PC-3 (cell line): Measurements from ENCODE around the gene TRPM8. TPM values are rescaled to one million over a fixed set of nuclear protein-coding genes. Genes with fewer than 3 reads are reported as not detected.

Experiments
- ATAC-seq: fragments of 200-7000 bp; cut with Tn5 transposase; 2 replicates; pipeline ENCODE4 v1.9.1; 2020; ENCODE audit warnings: mild to moderate bottlenecking, moderate library complexity
- BruUV-seq: library from RNA; stranded (reverse); fragments of 400-500 nt; replicated peaks from 2 replicates; lab custom pipeline; 2021; lab: Mats Ljungman, UMichigan
- CTCF ChIA-PET: fragments of 300-600 bp; sonication (Branson Sonifier 250); formaldehyde crosslinking; loops from one replicate; lab custom pipeline; 2022; ENCODE audit warnings: antibody characterized with exemption; lab: Charles Lee
- POLR2A ChIA-PET: fragments of 300-600 bp; sonication (Branson Sonifier 250); formaldehyde crosslinking; loops from one replicate; lab custom pipeline; 2022; ENCODE audit warnings: antibody characterized with exemption; ENCODE audit not compliant: unreplicated experiment; lab: Charles Lee
- DNase-seq: peaks from one replicate; pipeline ENCODE4 v3.0.0-alpha.2; 2015
- H2AFZ ChIP-seq: fragments of 300-600 bp; sonication (generic); 2 replicates; pipeline ENCODE4 v1.6.0; 2016; ENCODE audit warnings: antibody characterized with exemption, low read length
- H3F3A ChIP-seq: fragments of 300-600 bp; sonication (generic); one replicate; pipeline ENCODE4 v1.6.0; 2017; ENCODE audit warnings: antibody characterized with exemption, low read length, control low read depth, mild to moderate bottlenecking; ENCODE audit not compliant: unreplicated experiment
- H3K27ac ChIP-seq: fragments of 300-600 bp; sonication (generic); 2 replicates; pipeline ENCODE4 v1.5.1; 2016; ENCODE audit warnings: mild to moderate bottlenecking, low read length
- H3K27me3 ChIP-seq: fragments of 300-600 bp; sonication (generic); 2 replicates; pipeline ENCODE4 v1.6.1; 2016; ENCODE audit warnings: low read length, mixed read lengths
- H3K36me3 ChIP-seq: fragments of 300-600 bp; sonication (generic); 2 replicates; pipeline ENCODE4 v1.6.1; 2016; ENCODE audit warnings: low read depth, mixed run types, low read length, mixed read lengths
- H3K4me1 ChIP-seq: fragments of 300-600 bp; sonication (generic); 2 replicates; pipeline ENCODE4 v1.5.1; 2016; ENCODE audit warnings: low read length; ENCODE audit not compliant: insufficient read depth
- H3K4me2 ChIP-seq: fragments of 300-600 bp; sonication (generic); 2 replicates; pipeline ENCODE4 v1.6.0; 2016; ENCODE audit warnings: low read length
- H3K4me3 ChIP-seq: fragments of 300-600 bp; sonication (generic); 2 replicates; pipeline ENCODE4 v1.5.1; 2016; ENCODE audit warnings: mild to moderate bottlenecking, low read length, mixed read lengths
- H3K79me2 ChIP-seq: fragments of 300-600 bp; sonication (generic); 2 replicates; pipeline ENCODE4 v1.6.1; 2017; ENCODE audit warnings: low read length, mixed read lengths
- H3K9ac ChIP-seq: fragments of 300-600 bp; sonication (generic); 2 replicates; pipeline ENCODE4 v1.6.0; 2016; ENCODE audit warnings: mild to moderate bottlenecking, low read length
- H3K9me2 ChIP-seq: fragments of 300-600 bp; sonication (generic); replicated peaks from 2 replicates; pipeline ENCODE4 v1.6.1; 2016; ENCODE audit warnings: mixed run types, low read length, mixed read lengths
- H3K9me3 ChIP-seq: fragments of 300-600 bp; sonication (generic); 2 replicates; pipeline ENCODE4 v1.6.1; 2016; ENCODE audit warnings: low read length, mixed read lengths
- H4K20me1 ChIP-seq: fragments of 300-600 bp; sonication (generic); 2 replicates; pipeline ENCODE4 v1.6.1; 2016; ENCODE audit warnings: low read length, mixed read lengths
- EZH2 ChIP-seq: fragments of 300-600 bp; sonication (generic); IDR thresholded peaks from one replicate; pipeline ENCODE4 v1.6.1; 2017; ENCODE audit warnings: antibody characterized with exemption, mild to moderate bottlenecking, low read length; ENCODE audit not compliant: unreplicated experiment
- EZH2phosphoT487 ChIP-seq: fragments of 300-600 bp; sonication (generic); IDR thresholded peaks from 2 replicates; pipeline ENCODE4 v1.6.1; 2018; ENCODE audit warnings: mild to moderate bottlenecking, antibody characterized with exemption, low read length, borderline replicate concordance
- intact Hi-C: fragments of 100-400 bp; cut with micrococcal nuclease; formaldehyde crosslinking; loops from 2 replicates; pipeline ENCODE4 v1.9.0; 2023
- total RNA-seq: library from RNA; depleted of rRNA; stranded (reverse); fragments of >200 nt; gene quantifications from 2 replicates; pipeline ENCODE4 v1.2.3, GENCODE V29; 2014
- TF ChIP-seq, protein P1 (sequence below): fragments of 300-600 bp; sonication (generic); conservative IDR thresholded peaks from 2 replicates; pipeline ENCODE4 v1.5.1; 2017; ENCODE audit warnings: antibody characterized with exemption, low read depth, mild to moderate bottlenecking, low read length

Gene TRPM8
- total RNA-seq, 1 experiment from 2014 or later: not detected

DNA sequence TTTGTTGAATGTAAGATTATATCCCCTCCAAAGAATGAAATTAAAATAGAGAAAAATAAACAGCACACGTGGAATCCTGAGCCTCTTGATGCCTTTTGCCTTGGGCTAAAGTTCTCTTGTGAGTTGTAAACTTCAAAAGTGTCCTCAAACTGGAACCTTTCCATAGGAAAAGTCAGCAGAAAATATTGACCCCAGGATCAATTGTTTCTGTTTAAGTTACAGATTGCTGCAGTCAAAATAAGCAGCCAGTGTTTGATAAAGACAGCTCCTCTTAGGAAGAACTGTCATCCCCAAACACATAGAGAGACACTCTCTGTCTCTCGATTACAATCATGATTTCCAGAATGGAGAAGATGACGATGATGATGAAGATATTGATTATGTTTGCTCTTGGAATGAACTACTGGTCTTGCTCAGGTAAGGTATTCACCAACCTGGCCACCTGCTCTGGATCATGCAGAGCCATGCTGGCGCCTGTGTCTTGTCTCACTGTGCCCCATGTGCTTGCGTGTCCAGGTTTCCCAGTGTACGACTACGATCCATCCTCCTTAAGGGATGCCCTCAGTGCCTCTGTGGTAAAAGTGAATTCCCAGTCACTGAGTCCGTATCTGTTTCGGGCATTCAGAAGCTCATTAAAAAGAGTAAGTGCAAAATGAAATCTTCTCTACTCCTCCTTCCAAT, 133.4 kb downstream of the TRPM8 start, which contains the start of gene SPP2:
SPP2 (plus strand) TSS at position 248 of the 681 bp plus-strand sequence; CDS start at position 333, 85 bp downstream.
- Histone ChIP-seq H4K20me1 (no peaks in the 10 kb centered on the region), H3K4me1 (no peaks in the 10 kb centered on the region), H3K4me3 (no peak within 1 kb of the TSS), H3K79me2 (no peaks in the 10 kb centered on the region), H3K27me3 (no peaks in the 10 kb centered on the region), H3K4me2 (no peak within 1 kb of the TSS), H3K9ac (no peak within 1 kb of the TSS), H2AFZ (no peak within 1 kb of the TSS), H3K9me3 (no peaks in the 10 kb centered on the region), H3K9me2 (no peaks in the 10 kb centered on the region), H3F3A (no peaks in the 10 kb centered on the region), H3K36me3 (no peaks in the 10 kb centered on the region), H3K27ac (no peak within 1 kb of the TSS)
- ChIA-PET CTCF (no interaction called here), POLR2A (no interaction called here)
- no peak for ATAC-seq
- no TSS peak for BruUV-seq
- TF ChIP-seq EZH2phosphoT487 (no peak), EZH2 (no peak)
- TF ChIP-seq, protein P1, sequence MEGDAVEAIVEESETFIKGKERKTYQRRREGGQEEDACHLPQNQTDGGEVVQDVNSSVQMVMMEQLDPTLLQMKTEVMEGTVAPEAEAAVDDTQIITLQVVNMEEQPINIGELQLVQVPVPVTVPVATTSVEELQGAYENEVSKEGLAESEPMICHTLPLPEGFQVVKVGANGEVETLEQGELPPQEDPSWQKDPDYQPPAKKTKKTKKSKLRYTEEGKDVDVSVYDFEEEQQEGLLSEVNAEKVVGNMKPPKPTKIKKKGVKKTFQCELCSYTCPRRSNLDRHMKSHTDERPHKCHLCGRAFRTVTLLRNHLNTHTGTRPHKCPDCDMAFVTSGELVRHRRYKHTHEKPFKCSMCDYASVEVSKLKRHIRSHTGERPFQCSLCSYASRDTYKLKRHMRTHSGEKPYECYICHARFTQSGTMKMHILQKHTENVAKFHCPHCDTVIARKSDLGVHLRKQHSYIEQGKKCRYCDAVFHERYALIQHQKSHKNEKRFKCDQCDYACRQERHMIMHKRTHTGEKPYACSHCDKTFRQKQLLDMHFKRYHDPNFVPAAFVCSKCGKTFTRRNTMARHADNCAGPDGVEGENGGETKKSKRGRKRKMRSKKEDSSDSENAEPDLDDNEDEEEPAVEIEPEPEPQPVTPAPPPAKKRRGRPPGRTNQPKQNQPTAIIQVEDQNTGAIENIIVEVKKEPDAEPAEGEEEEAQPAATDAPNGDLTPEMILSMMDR: no peak
- intact Hi-C loops: no loop called here
- DNase-seq: no peak

DNA sequence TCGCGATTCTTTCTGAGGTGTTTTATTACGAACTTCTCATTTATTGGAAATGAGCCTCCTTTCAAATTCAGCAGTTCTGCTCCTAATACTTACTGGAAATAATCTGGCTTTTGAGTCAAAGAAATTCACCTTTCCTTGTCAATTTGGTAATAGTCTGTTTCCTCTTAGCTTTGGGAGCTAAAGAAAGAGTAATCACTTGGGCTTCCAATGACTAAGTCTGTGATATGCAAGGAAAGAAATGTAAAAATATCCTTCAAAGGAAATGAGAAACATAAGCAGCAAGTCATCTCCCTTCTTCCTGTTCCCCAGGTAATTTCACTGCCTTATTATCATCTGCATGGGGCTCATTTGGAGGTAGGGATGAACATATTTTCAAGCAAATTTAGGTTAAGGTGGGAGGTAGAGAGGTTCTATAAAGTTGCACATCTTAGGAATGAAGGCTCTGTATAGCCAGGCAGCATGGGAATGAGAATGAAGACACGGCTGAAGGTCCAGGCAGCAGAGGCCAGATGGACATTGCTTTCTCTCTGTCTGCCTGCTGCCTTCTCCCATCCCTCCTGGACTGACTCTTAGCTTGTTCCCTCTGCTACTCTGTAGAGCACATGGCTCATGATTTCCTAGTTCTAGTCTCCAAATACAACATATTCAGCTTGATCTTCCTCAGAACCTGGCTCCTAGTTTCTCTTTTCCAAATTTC, 134.3 kb downstream of the TRPM8 start:
- H3K27me3 ChIP-seq: no peaks in the 10 kb centered on the region
- no peak overlapping the region for H3K4me3 ChIP-seq
- no peaks in the 10 kb centered on the region for H3K9me3 ChIP-seq
- no peaks in the 10 kb centered on the region for H3F3A ChIP-seq
- H3K9me2 ChIP-seq: no peaks in the 10 kb centered on the region
- no peaks in the 10 kb centered on the region for H3K79me2 ChIP-seq
- no peak overlapping the region for H3K4me2 ChIP-seq
- no peaks in the 10 kb centered on the region for H4K20me1 ChIP-seq
- no peak overlapping the region for H2AFZ ChIP-seq
- no peaks in the 10 kb centered on the region for H3K4me1 ChIP-seq
- DNase-seq: peak; percentile 23
- no peak for ATAC-seq
- TF ChIP-seq EZH2 (no peak), EZH2phosphoT487 (no peak)
- TF ChIP-seq, protein P1: no peak
- POLR2A ChIA-PET: no interaction called here
- no peak overlapping the region for H3K27ac ChIP-seq
- intact Hi-C loops: no loop called here
- CTCF ChIA-PET: no interaction called here
- no peak overlapping the region for H3K9ac ChIP-seq
- no peaks in the 10 kb centered on the region for H3K36me3 ChIP-seq
- no TSS peak for BruUV-seq

DNA sequence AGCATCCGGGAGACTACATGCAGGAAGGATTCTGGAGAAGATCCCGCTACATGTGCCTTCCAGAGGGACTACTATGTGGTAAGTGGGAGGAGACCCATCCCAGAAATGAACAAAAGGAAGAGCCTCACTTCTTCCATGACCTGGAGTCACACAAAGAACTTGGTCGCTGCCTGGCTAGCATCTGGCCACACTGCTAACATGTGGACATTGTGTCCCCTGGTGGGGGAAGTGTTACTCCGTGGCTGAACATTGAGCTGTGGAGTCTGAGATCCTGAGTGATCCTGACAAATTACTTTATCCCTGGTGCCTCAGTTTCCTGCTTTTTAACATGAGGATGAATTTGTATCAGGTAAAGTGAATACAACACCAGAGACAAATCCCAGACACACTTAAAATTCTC, 141.7 kb downstream of the TRPM8 start:
- intact Hi-C loops: no loop called here
- H3K9me3 ChIP-seq: no peaks in the 10 kb centered on the region
- no peak overlapping the region for H3K4me2 ChIP-seq
- H3K79me2 ChIP-seq: no peaks in the 10 kb centered on the region
- no TSS peak for BruUV-seq
- no peak overlapping the region for H3K27ac ChIP-seq
- no peaks in the 10 kb centered on the region for H3F3A ChIP-seq
- TF ChIP-seq EZH2 (no peak), EZH2phosphoT487 (no peak)
- TF ChIP-seq, protein P1: no peak
- no peak overlapping the region for H3K4me3 ChIP-seq
- DNase-seq: no peak
- CTCF ChIA-PET: no interaction called here
- H3K9ac ChIP-seq: no peak overlapping the region
- no peak overlapping the region for H2AFZ ChIP-seq
- 0 out of 2 replicates have a peak, but pooled peaks cover 3% of the 10 kb centered on the region for H3K4me1 ChIP-seq
- POLR2A ChIA-PET: no interaction called here
- H3K36me3 ChIP-seq: no peaks in the 10 kb centered on the region
- no peak for ATAC-seq
- H3K27me3 ChIP-seq: no peaks in the 10 kb centered on the region
- H4K20me1 ChIP-seq: no peaks in the 10 kb centered on the region
- H3K9me2 ChIP-seq: no peaks in the 10 kb centered on the region
